ENCODE data around the gene MMADHC. TPM values are rescaled to one million over a fixed set of nuclear protein-coding genes. Genes with fewer than 3 reads are reported as not detected.

Gene MMADHC
- polyA plus RNA-seq, 3 donors, result 20.5 to 119 (median 97.9) TPM

- no peaks in the 10 kb centered on the region for H3K27me3 ChIP-seq (ENCODE audit: control insufficient read depth in 2 of 2, insufficient read depth in 2 of 2, low read length in 2 of 2)
- H3K79me2 ChIP-seq (ENCODE audit: insufficient read depth, low read length), result no peaks in the 10 kb centered on the region
- no peak overlapping the region for H3K9ac ChIP-seq (ENCODE audit: insufficient read depth, low read length, poor library complexity, severe bottlenecking)
- H3K36me3 ChIP-seq (replicated peaks in 1 of 2; ENCODE audit: control insufficient read depth in 1 of 2, insufficient read depth in 2 of 2, low read length in 2 of 2), result no peaks in the 10 kb centered on the region
- Mint-ChIP-seq H3K4me3 (no peak overlapping the region), H3K27ac (no peak overlapping the region), H3K4me1 (peaks cover 2% of the 10 kb centered on the region), H3K9me3 (peaks cover 0 to 1% (median 0%) of the 10 kb centered on the region in 7 donors), H3K27me3 (ENCODE audit: low read depth in 3 of 3) (no peaks in the 10 kb centered on the region), H3K36me3 (no peaks in the 10 kb centered on the region)
- H3K4me1 ChIP-seq (ENCODE audit: control insufficient read depth in 1 of 2, insufficient read depth in 2 of 2, low read length in 2 of 2), result no peaks in the 10 kb centered on the region
- WGBS (ENCODE audit: insufficient coverage), result 90% methylated on average over 2 of the region's 5 CpGs
- no peak overlapping the region for H3K27ac ChIP-seq (ENCODE audit: low read depth in 1 of 2, low read length in 2 of 2)
- no peak overlapping the region for H3K4me3 ChIP-seq (replicated peaks in 1 of 3; ENCODE audit: low read depth in 2 of 3, low read length in 3 of 3)
- no peaks in the 10 kb centered on the region for H3K9me3 ChIP-seq (replicated peaks in 1 of 2; ENCODE audit: control insufficient read depth in 1 of 2, insufficient read depth in 1 of 2, low read length in 2 of 2)
- H3K4me2 ChIP-seq (replicated peaks; ENCODE audit: extremely low read depth, low read length, poor library complexity, severe bottlenecking), result no peak overlapping the region
- TF ChIP-seq CTCF (IDR thresholded peaks at IDR 0.05), result no peak
- no peaks in the 10 kb centered on the region for H4K20me1 ChIP-seq (ENCODE audit: insufficient read depth, low read length)
- DNase-seq, result no peak
- intact Hi-C loops (cut with micrococcal nuclease), result no loop called here
- no peak overlapping the region for H2AFZ ChIP-seq (ENCODE audit: insufficient read depth, low read depth, low read length, poor library complexity, severe bottlenecking)
These were observed 47.4 kb downstream of the MMADHC start for GRCh38 chr2:149540138-149540537.

- intact Hi-C loops (cut with micrococcal nuclease), result no loop called here
- Mint-ChIP-seq H3K9me3 (peaks cover 0 to 2% (median 0%) of the 10 kb centered on the region in 7 donors), H3K4me3 (no peak overlapping the region), H3K36me3 (no peaks in the 10 kb centered on the region), H3K27me3 (ENCODE audit: low read depth in 3 of 3) (peaks cover 0 to 2% (median 0%) of the 10 kb centered on the region in 3 donors), H3K27ac (no peak overlapping the region), H3K4me1 (no peaks in the 10 kb centered on the region)
- no peak overlapping the region for H3K27ac ChIP-seq (ENCODE audit: low read depth in 1 of 2, low read length in 2 of 2)
- H3K79me2 ChIP-seq (ENCODE audit: insufficient read depth, low read length), result no peaks in the 10 kb centered on the region
- H3K9me3 ChIP-seq (replicated peaks in 1 of 2; ENCODE audit: control insufficient read depth in 1 of 2, insufficient read depth in 1 of 2, low read length in 2 of 2), result no peaks in the 10 kb centered on the region
- no peaks in the 10 kb centered on the region for H3K36me3 ChIP-seq (replicated peaks in 1 of 2; ENCODE audit: control insufficient read depth in 1 of 2, insufficient read depth in 2 of 2, low read length in 2 of 2)
- no peaks in the 10 kb centered on the region for H3K4me1 ChIP-seq (ENCODE audit: control insufficient read depth in 1 of 2, insufficient read depth in 2 of 2, low read length in 2 of 2)
- no peak overlapping the region for H3K9ac ChIP-seq (ENCODE audit: insufficient read depth, low read length, poor library complexity, severe bottlenecking)
- no peak overlapping the region for H2AFZ ChIP-seq (ENCODE audit: insufficient read depth, low read depth, low read length, poor library complexity, severe bottlenecking)
- no peak overlapping the region for H3K4me2 ChIP-seq (replicated peaks; ENCODE audit: extremely low read depth, low read length, poor library complexity, severe bottlenecking)
- no peaks in the 10 kb centered on the region for H3K27me3 ChIP-seq (ENCODE audit: control insufficient read depth in 2 of 2, insufficient read depth in 2 of 2, low read length in 2 of 2)
- no peak for DNase-seq
- H4K20me1 ChIP-seq (ENCODE audit: insufficient read depth, low read length), result no peaks in the 10 kb centered on the region
- 78% methylated on average over 4 of the region's 8 CpGs for WGBS (ENCODE audit: insufficient coverage)
- H3K4me3 ChIP-seq (replicated peaks in 1 of 3; ENCODE audit: low read depth in 2 of 3, low read length in 3 of 3), result no peak overlapping the region
- TF ChIP-seq CTCF (IDR thresholded peaks at IDR 0.05), result no peak
These were observed 49.3 kb downstream of the MMADHC start for GRCh38 chr2:149538138-149538833.
